DMS153 treated with DMSO at 0.1 percent for 48 hours (cell line): ENCODE results near the gene PARD6A.
A peak's percentile ranks its signal among the peaks of the same experiment; 100 is the strongest.

Experiments used
- DNase-seq: peaks from one replicate; lab custom pipeline; 2025; ENCODE audit not compliant: unreplicated experiment; lab: John Stamatoyannopoulos, UW

Gene PARD6A, protein sequence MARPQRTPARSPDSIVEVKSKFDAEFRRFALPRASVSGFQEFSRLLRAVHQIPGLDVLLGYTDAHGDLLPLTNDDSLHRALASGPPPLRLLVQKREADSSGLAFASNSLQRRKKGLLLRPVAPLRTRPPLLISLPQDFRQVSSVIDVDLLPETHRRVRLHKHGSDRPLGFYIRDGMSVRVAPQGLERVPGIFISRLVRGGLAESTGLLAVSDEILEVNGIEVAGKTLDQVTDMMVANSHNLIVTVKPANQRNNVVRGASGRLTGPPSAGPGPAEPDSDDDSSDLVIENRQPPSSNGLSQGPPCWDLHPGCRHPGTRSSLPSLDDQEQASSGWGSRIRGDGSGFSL

DNA sequence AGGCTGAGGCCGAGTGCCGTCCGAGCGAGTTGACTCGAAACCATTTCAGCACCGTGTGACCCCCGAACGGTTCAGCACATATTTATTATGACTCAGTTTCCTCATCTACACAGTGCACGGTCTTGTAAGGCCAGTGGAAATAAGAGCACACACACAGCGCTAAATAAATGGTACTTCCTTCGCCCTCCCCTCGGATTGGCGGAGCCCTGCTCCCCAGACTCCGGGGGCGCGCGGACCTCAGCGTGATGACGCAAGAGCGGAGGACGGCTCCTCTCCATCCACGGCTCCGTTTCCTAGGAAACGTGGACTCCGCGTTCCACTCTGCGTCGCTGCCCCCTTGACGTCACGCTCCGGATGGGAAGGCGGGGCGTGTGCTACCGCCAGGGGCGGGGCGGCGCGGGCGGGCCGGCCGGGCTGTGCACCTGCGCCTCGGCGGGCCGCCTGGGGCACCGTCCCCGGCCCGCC, at the start of gene PARD6A:
Gene PARD6A (plus strand): TSS at position 397 of the 465 bp plus-strand sequence. CDS start 79 bp downstream, outside the sequence.
- peak; percentile 96 for DNase-seq

DNA sequence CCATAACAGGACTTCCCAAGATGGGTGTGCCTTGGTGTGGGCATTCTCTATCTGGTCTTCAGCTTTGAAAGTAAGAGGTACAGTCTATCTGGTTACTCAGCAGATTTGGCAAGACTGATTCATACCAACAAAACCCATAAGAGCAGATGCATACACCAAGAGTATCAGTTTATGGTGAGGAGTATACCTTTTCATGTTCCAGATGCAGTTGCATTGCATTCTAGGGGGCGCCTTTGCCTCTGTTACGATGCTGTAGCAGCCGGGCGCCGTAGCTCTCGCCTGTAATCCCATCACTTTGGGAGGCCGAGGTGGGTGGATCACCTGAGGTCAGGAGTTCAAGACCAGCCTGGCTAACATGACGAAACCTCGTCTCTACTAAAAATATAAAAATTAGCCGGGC, 47.0 kb upstream of the PARD6A start:
- DNase-seq = no peak

DNA sequence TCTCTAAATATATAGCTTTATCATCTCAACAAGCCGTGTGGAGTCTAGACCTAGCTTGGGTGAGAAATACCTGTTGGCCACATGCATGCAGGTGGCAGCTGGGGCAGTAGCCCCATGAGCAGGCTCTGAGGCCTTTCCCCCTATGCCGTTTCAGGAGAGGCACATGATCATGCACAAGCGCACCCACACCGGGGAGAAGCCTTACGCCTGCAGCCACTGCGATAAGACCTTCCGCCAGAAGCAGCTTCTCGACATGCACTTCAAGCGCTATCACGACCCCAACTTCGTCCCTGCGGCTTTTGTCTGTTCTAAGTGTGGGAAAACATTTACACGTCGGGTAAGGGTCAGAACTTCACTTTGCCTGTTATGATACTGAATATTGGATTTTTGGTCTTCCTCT, 32.5 kb upstream of the PARD6A start:
- no peak for DNase-seq

DNA sequence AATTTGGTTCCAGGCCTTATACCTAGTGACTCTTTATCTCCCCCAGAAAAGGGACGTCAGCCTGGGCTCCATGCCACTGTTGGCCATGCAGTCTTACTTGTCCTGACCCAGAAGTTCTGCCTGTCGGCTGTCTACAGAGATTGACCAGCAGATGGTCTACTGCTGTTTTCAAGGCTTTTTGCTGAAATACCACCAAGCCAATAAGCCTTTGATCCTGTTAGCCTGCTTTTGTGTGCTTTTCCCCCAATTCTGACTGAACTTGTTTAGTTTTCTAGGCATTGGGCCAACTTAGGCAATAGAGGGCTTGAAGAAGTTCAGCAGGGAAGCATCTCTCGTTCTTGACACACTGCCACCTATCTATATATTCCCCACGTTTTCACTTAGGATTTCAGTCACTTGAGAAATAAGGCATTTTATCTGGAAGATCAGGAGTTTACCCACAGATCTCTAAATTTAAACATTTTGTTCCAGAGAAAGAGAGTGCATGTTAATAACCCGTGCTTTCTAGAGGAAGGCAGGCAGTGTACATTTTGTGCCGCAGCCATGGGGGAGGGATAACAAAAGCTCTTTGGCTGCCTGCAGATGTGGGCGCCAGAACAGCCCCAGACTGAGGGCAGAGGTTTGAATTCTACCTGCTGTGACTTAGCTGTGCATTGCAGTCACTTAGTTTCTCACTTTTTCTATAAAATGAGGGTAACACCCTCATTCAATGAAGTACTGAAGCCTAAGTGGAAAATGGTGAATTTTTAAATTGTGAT, 28.2 kb upstream of the PARD6A start:
- DNase-seq = no peak

DNA sequence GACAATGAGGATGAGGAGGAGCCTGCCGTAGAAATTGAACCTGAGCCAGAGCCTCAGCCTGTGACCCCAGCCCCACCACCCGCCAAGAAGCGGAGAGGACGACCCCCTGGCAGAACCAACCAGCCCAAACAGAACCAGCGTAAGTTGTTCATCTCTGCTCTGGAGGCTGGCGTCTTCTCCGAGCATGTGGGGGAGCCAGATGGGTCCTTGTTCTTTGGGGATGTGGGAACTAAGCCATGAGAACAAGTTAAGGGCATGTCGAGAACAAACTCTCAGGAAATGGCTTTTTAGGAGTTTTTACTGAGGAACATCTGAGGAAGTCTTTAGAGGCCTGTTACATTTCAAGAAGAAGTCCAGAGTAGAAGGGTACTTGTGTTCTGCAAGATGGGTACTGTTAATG, 24.0 kb upstream of the PARD6A start:
- no peak for DNase-seq

DNA sequence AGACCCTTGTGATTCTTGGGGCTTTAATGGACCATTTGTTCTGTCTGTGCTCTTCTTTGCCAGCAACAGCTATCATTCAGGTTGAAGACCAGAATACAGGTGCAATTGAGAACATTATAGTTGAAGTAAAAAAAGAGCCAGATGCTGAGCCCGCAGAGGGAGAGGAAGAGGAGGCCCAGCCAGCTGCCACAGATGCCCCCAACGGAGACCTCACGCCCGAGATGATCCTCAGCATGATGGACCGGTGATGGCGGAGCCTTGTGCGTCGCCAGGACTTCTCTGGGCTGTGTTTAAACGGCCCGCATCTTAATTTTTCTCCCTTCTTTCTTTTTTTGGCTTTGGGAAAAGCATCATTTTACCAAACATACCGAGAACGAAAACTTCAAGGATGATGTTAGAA, 23.1 kb upstream of the PARD6A start:
- no peak for DNase-seq

DNA sequence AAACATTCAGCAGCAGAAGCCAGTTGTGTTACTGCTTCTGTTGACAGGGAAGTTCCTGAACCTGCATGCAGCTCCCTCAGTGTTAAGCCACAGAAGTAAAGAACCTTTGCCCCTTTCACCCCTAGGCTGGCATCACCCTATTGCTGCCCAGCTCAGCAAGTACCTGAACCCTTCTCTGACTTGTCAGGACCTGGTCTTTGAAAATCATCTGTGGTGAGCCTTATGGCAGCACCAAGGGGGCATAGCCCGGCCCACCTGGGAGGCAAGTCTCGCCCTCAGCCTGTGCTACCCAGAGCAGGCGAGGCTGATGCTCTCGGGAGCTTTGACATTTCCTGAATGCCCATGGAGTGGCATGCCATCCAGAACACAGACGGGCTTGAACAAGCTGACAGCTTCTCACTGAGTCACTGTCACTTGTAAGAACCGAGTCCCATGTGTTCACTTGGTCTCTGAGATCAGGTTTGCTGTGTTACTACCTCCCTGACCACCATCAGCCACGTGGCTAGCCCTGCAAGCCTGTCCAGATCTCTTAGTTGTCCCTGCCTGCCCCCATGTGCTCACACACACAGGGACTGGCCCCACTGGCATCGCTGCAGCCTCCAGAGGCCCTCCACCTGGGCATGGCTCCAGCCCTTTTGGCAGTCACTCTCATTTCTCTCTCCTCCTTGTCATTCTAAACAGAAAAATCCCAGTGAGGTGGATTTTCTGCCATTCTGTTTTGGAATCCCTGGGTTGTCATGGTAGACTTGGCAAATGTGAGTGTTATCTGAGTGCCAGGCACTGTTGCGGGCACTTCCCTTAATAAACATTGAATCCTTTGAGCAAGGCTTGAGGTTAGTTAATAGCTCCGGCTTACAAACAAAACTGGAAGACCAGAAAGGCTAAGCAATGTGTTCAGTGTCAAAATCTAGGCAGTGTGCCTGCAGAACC, 18.7 kb upstream of the PARD6A start:
- DNase-seq = no peak

DNA sequence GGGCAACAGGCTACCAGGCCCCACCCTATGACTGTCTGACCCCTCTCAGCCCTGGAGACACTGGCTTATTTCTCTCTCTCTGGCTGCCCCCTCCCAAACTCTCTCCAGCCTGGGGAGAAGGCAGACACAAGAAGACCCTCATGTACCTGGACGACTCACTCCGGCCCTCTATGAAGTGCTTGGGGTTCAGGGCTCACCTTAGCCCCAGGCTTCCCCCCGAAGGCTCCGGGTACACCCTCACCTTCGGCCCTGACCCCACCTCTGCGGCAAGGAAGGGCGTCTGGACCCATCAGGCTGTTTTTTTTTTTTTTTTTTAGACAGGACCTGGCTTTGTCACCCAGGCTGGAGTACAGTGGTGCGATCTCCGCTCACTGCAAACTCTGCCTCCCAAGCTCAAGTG, 16.7 kb upstream of the PARD6A start:
- no peak for DNase-seq

DNA sequence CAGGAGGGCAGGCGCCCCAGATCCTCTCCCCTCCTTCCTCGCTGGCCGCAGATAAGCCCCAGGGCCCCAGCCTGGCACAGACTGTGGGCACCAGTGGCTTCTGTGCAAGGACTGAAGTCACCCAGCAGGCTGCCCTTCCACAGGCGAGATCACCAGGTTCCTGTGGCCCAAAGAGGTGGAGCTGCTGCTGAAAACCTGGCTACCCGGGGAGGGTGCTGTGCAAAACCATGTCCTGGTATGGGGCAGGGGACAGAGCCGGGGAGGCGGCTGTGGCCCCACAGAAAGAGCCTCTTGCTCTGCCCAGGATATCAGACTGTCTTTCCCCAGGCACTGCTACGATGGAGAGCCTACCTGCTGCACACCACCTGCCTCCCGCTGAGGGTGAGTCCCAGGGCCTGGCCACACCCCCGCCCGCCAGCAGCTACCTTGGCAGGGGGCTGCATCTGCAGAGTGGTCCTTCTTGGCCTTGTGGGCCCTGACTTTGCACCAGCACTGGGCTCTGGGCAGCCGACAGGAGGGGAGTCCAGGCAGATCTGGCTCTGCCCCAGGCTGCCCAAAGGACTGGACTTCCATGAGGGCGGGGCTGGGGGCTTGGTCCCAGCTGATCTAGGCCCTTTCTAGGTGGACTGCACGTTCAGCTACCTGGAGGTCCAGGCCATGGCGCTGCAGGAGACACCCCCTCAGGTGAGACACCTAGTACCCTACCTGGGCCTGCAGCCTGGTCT, 15.2 kb upstream of the PARD6A start:
- DNase-seq = no peak

DNA sequence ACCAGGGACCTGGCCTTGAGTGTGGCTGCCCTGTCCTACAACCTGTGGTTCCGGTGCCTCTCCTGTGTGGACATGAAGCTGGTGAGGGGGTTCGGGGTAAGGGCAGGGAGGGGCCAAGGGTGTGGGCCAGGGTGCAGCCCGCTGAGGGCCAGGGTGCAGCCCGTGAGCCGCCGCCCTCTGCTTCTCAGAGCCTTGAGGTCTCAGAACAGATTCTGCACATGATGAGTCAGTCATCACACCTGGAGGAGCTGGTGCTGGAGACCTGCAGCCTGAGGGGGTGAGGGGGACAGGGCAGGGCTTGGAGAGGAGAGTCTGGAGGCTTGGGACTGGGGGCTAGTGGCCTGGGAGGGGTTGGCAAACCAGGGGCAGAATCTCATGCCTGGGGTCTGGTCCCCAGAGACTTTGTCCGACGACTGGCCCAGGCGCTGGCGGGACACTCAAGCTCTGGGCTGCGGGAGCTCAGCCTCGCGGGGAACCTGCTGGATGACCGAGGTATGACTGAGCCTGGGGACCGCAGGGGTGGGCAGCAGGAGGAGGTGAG, 13.6 kb upstream of the PARD6A start:
- DNase-seq = no peak

DNA sequence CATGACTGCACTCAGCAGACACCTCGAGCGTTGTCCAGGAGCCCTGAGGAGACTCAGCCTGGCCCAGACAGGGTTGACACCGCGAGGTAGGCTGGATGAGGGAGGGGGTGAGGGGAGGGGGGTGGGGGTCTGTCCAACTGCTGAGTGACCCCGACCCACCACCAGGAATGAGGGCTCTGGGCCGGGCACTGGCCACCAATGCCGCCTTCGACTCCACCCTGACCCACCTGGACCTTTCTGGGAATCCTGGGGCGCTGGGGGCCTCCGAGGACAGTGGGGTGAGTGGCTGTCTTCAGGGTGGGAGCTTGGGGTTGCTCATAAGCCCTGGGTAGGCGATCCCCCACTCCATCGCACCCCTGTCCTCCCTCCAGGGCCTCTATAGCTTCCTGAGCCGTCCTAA, 13.1 kb upstream of the PARD6A start:
- no peak for DNase-seq

DNA sequence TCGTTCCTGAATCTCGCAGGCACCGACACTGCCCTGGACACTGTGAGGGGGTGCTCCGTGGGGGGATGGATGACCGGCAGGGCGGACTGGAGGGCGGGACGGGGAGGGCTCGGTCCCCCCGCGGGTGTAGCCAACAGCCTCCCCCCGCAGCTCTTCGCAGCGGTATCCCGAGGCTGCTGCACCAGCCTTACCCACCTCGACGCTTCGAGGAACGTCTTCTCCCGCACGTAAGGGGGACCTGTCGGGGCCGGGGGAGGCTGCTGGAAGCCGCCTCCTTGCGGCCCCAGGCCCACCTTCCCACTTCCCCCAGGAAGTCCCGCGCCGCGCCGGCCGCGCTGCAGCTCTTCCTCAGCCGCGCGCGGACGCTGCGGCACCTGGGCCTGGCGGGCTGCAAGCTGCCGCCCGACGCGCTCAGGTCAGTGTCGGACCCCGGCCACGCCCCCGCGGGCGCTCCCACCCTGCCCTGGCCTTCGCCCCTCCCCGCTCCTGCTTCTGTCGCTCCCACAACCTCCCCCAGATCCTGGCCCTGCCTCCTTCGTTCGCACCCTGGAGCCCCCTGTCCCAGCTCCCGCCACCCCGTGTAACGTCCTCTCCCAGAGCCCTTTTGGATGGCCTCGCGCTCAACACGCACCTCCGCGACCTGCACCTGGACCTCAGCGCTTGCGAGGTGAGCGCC, 12.5 kb upstream of the PARD6A start:
- DNase-seq = no peak

DNA sequence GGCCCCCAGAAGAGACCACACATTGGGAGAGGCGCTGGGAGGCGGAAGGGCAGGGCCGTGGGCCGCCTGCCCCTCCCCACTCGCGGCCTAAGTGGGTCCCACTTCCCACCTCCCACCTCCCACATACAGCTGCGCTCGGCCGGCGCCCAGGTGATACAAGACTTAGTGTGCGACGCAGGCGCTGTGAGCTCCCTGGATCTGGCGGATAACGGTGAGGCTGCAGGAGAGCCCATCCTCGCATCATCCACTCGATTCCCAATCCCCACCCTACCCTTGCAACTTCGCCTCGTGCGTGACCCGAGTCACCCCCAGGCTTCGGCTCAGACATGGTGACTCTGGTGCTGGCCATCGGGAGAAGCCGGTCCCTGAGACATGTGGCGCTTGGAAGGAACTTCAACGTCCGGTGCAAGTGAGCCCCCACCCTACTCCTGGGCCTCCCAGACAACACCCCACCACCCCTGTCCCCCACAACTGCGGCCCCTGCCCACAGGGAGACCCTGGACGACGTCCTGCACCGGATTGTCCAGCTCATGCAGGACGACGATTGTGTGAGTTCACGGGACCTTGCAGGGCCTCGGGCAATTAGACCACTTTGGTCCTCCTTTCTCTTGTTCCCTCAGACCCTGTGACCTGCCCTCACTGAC, 11.9 kb upstream of the PARD6A start:
- no peak for DNase-seq

DNA sequence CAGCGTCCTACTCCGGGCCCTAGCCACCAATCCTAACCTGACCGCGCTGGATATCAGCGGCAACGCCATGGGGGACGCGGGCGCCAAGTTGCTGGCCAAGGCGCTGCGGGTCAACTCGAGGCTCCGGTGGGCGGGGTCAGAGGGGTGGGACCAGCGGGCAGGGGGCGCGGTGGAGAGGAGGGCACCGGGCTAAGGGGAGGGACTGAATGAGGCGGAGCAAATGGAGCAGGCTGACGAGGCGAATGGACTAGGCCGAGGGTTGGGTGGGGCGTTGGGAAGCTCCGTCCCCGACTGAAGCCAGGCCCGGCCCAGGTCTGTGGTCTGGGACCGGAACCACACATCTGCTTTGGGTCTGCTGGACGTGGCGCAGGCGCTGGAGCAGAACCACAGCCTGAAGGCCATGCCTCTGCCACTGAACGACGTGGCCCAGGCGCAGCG, 11.2 kb upstream of the PARD6A start:
- no peak for DNase-seq

DNA sequence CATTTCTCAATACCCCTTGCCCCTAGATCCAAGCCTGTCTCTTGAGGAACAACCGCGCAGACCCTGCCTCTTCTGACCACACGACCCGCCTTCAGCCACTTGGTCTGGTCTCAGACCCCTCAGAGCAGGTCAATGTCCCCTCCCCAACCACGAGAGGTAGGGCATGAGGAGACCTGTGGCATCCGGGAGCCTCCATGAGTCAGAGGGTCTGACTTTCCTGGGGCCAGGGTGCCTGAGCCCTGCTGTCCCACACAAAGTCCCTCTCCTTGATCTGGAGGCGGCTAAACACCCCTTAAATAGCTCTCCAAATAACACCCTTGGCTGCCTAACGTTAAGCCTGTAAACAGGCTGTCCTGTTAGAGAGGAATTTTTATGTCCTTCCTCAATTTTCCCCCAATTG, 10.7 kb upstream of the PARD6A start:
- no peak for DNase-seq

DNA sequence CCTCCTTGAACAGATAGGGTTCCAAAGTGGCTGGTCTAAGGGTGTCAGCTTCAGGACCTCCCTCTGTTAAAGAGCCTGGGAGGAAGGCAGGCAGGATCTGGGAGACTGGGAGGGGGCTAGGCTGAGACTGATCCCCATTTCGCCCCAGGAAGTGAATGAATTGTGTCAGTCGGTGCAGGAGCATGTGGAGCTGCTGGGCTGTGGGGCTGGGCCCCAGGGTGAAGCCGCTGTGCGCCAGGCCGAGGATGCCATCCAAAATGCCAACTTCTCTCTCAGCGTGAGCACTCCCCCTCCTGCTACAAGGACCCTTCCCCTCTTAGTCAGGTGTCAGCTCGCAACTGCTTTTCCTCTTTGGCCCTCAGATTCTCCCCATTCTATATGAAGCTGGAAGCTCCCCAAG, 9.7 kb upstream of the PARD6A start:
- DNase-seq = no peak

DNA sequence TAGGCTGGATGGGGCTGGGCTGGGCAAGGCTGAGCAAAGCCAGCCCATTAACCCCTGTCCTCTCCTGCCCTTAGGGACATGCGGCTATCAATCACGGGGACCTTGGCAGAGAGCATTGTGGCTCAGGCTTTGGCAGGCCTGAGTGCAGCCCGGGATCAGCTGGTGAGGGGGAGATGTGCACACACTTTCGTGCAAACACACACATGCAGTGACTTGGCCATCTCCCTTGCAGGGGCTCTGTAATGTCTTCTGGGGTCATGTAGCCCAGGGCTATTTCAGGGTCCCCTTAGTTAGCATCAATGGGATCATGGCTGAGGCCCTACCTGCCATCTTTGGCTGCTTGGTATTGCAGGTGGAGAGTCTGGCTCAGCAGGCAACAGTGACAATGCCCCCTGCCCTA, 8.9 kb upstream of the PARD6A start:
- no peak for DNase-seq

DNA sequence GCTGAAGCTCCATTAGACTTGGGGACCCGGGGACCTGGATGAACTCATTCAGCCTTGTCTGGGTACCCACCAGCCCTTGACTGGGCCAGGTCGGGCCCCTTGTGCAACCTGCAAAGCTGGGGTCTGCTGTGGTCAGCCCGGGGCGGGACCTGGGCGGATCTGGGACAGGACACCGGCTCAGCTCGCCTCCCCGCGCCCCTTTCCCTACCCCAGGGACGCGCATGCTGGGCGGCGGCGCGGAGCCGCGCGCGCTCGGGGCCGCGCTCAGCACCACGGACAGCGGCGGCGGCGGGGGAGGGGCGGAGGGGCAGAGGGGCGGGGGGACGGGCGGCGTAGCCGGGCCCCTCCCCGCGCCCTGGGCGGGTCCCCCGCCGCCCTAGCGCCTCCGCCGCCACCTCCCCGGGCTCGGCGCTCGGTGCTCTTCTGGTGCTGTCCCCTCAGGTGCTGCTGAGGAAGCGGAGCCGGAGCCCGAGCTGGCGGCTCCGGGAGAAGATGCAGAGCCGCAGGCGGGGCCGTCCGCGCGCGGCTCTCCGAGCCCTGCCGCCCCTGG, 8.1 kb upstream of the PARD6A start:
- DNase-seq = no peak
